ENCODE data around the gene ZFP1. TPM values are rescaled to one million over a fixed set of nuclear protein-coding genes. Genes with fewer than 3 reads are reported as not detected.

Gene ZFP1
- total RNA-seq, 2 donors from 2014 or later, result 8.1 to 14.6 TPM

- H3K4me1 ChIP-seq (ENCODE audit: control insufficient read depth in 1 of 2, low read depth in 2 of 2), result peaks cover 7 to 20% of the 10 kb centered on the region in 2 donors
- no peaks in the 10 kb centered on the region for H3K9me3 ChIP-seq
- H3K27me3 ChIP-seq (replicated peaks; ENCODE audit: insufficient read depth), result no peaks in the 10 kb centered on the region
- no peak for TF ChIP-seq CTCF (IDR thresholded peaks at IDR 0.05)
- no peaks in the 10 kb centered on the region for H3K36me3 ChIP-seq
- ATAC-seq (ENCODE audit: insufficient number of reproducible peaks, low FRiP score, low read depth), result no peak
- no peak for DNase-seq (ENCODE audit: low spot score)
- H3K4me3 ChIP-seq, result no peak overlapping the region
- H3K27ac ChIP-seq, result no peak overlapping the region
Observed at GRCh38 chr16:75197522-75198134, 49.3 kb downstream of the ZFP1 start.

- H3K4me3 ChIP-seq, result no peak overlapping the region
- no peak overlapping the region for H3K27ac ChIP-seq
- no peak for ATAC-seq (ENCODE audit: insufficient number of reproducible peaks, low FRiP score, low read depth)
- no peaks in the 10 kb centered on the region for H3K27me3 ChIP-seq (replicated peaks; ENCODE audit: insufficient read depth)
- peaks cover 7 to 20% of the 10 kb centered on the region in 2 donors for H3K4me1 ChIP-seq (ENCODE audit: control insufficient read depth in 1 of 2, low read depth in 2 of 2)
- no peak for TF ChIP-seq CTCF (IDR thresholded peaks at IDR 0.05)
- no peaks in the 10 kb centered on the region for H3K9me3 ChIP-seq
- no peak for DNase-seq (ENCODE audit: low spot score)
- H3K36me3 ChIP-seq, result no peaks in the 10 kb centered on the region
Observed at GRCh38 chr16:75198135-75198600, 49.8 kb downstream of the ZFP1 start.

- TF ChIP-seq CTCF (IDR thresholded peaks at IDR 0.05), result no peak
- H3K4me1 ChIP-seq (ENCODE audit: control insufficient read depth in 1 of 2, low read depth in 2 of 2), result peaks cover 7 to 20% of the 10 kb centered on the region in 2 donors
- DNase-seq (ENCODE audit: low spot score), result no peak
- no peaks in the 10 kb centered on the region for H3K9me3 ChIP-seq
- ATAC-seq (ENCODE audit: insufficient number of reproducible peaks, low FRiP score, low read depth), result no peak
- no peak overlapping the region for H3K27ac ChIP-seq
- H3K4me3 ChIP-seq, result no peak overlapping the region
- no peaks in the 10 kb centered on the region for H3K36me3 ChIP-seq
- no peaks in the 10 kb centered on the region for H3K27me3 ChIP-seq (replicated peaks; ENCODE audit: insufficient read depth)
Observed at GRCh38 chr16:75202069-75202590, 53.8 kb downstream of the ZFP1 start.

- DNase-seq (ENCODE audit: low spot score), result no peak
- TF ChIP-seq CTCF (IDR thresholded peaks at IDR 0.05), result no peak
Observed at GRCh38 chr16:75203096-75203495, 54.8 kb downstream of the ZFP1 start.

GRCh38 chr16:75203667-75204409, 55.5 kb downstream of the ZFP1 start:
- no peak for ATAC-seq (ENCODE audit: insufficient number of reproducible peaks, low FRiP score, low read depth)
- no peak overlapping the region for H3K27ac ChIP-seq
- H3K36me3 ChIP-seq, result no peaks in the 10 kb centered on the region
- H3K9me3 ChIP-seq, result no peaks in the 10 kb centered on the region
- no peaks in the 10 kb centered on the region for H3K27me3 ChIP-seq (replicated peaks; ENCODE audit: insufficient read depth)
- H3K4me3 ChIP-seq, result no peak overlapping the region
- TF ChIP-seq CTCF (IDR thresholded peaks at IDR 0.05), result no peak
- H3K4me1 ChIP-seq (ENCODE audit: control insufficient read depth in 1 of 2, low read depth in 2 of 2), result peaks cover 7 to 20% of the 10 kb centered on the region in 2 donors
- DNase-seq (ENCODE audit: low spot score), result no peak

More at GRCh38 chr16:75203096-75203495, 54.8 kb downstream of the ZFP1 start:
- no peak for ATAC-seq (ENCODE audit: insufficient number of reproducible peaks, low FRiP score, low read depth)
- H3K4me3 ChIP-seq, result no peak overlapping the region
- no peaks in the 10 kb centered on the region for H3K27me3 ChIP-seq (replicated peaks; ENCODE audit: insufficient read depth)
- peaks cover 7 to 20% of the 10 kb centered on the region in 2 donors for H3K4me1 ChIP-seq (ENCODE audit: control insufficient read depth in 1 of 2, low read depth in 2 of 2)
- H3K9me3 ChIP-seq, result no peaks in the 10 kb centered on the region
- no peak overlapping the region for H3K27ac ChIP-seq
- no peaks in the 10 kb centered on the region for H3K36me3 ChIP-seq

Measured in thoracic aorta (tissue), 2 donors.